Activated CD4-positive, alpha-beta T cell treated with anti-CD3 and anti-CD28 coated beads for 36 hours (primary cell): Measurements from ENCODE around the gene RELL2. TPM values are rescaled to one million over a fixed set of nuclear protein-coding genes. Genes with fewer than 3 reads are reported as not detected.

ENCODE experiments used
- ATAC-seq: fragments of 200-7000 bp; cut with Tn5 transposase; one replicate; pipeline ENCODE4 v1.10.0; 2021; ENCODE audit warnings: mild to moderate bottlenecking, moderate library complexity
- CTCF ChIA-PET: fragments of 350-600 bp; sonication (Branson Sonifier 250); formaldehyde crosslinking; loops from one replicate; lab custom pipeline; 2021; ENCODE audit warnings: antibody characterized with exemption; lab: Charles Lee
- POLR2A ChIA-PET: fragments of 350-600 bp; sonication (Branson Sonifier 250); formaldehyde crosslinking; loops from one replicate; lab custom pipeline; 2021; ENCODE audit warnings: antibody characterized with exemption, inconsistent platforms; lab: Charles Lee
- DNase-seq: peaks from one replicate; pipeline ENCODE4 v3.0.0-alpha.2; 2020
- H3K27ac Mint-ChIP-seq: one replicate; pipeline ENCODE4 v1.8.0; 2021; ENCODE audit warnings: mixed read lengths
- H3K27me3 Mint-ChIP-seq: one replicate; pipeline ENCODE4 v1.8.0; 2021; ENCODE audit warnings: mixed read lengths
- H3K36me3 Mint-ChIP-seq: one replicate; pipeline ENCODE4 v1.8.0; 2021; ENCODE audit warnings: low read depth, mixed read lengths
- H3K4me1 Mint-ChIP-seq: one replicate; pipeline ENCODE4 v1.8.0; 2021; ENCODE audit warnings: mixed read lengths
- H3K4me3 Mint-ChIP-seq: one replicate; pipeline ENCODE4 v1.8.0; 2021; ENCODE audit warnings: mild to moderate bottlenecking, moderate library complexity, mixed read lengths
- H3K9me3 Mint-ChIP-seq: one replicate; pipeline ENCODE4 v1.8.0; 2021; ENCODE audit warnings: low read depth, mixed read lengths
- intact Hi-C, 2 experiments: fragments of 100-400 bp; cut with DNase I in 1 of 2; cut with micrococcal nuclease in 1 of 2; formaldehyde crosslinking; loops; one replicate each; pipeline versions ENCODE4 v1.14.2 to v1.15.1; 2022 to 2024; cut with DNase I, micrococcal nuclease
- total RNA-seq, 2 experiments: library from RNA; stranded (reverse); gene quantifications; one replicate each; pipeline ENCODE4 v1.2.3, GENCODE V29; 2021

RELL2 gene
- total RNA-seq, 2 experiments from 2014 or later = 24.3 to 27.8 TPM

GRCh38 chr5:141641634-141642267, 5.0 kb downstream of the RELL2 start:
- Mint-ChIP-seq H3K27me3 (no peaks in the 10 kb centered on the region), H3K4me1 (peaks cover 22% of the 10 kb centered on the region), H3K9me3 (no peaks in the 10 kb centered on the region), H3K36me3 (peaks cover 39% of the 10 kb centered on the region), H3K27ac (peak overlapping the region; percentile 2), H3K4me3 (no peak overlapping the region)
- ChIA-PET POLR2A (interaction anchor here (1.0 to 1.7 kb wide), 2 partner anchors 9 to 50 kb away, joined by 4 read pairs; partner anchors contain the start of gene FCHSD1), CTCF (interaction anchor here (0.5 to 3.1 kb wide), 14 partner anchors 9 to 320 kb away, joined by 3 to 30 read pairs (median 4); partner anchors contain the start of genes DIAPH1 and FCHSD1)
- intact Hi-C loops = loop anchor here in 1 of 2 experiments (1.0 kb wide), 1 partner anchor 49 kb away; no protein-coding TSS in a partner anchor
- DNase-seq = peak; percentile 42
- peak; percentile 63 for ATAC-seq

- ChIA-PET CTCF (interaction anchor here (0.6 to 2.6 kb wide), 3 partner anchors 13 to 124 kb away, joined by 3 to 12 read pairs (median 4); no protein-coding TSS in a partner anchor), POLR2A (interaction anchor here (0.7 kb wide), 1 partner anchor 9 kb away, joined by 3 read pairs; the partner anchor contains the start of genes HDAC3 and RELL2)
- DNase-seq (no peak), ATAC-seq (no peak)
- no peak overlapping the region for H3K4me3 Mint-ChIP-seq
- H3K36me3 Mint-ChIP-seq = peaks cover 19% of the 10 kb centered on the region
- intact Hi-C loops = no loop called here
- no peaks in the 10 kb centered on the region for H3K27me3 Mint-ChIP-seq
- no peaks in the 10 kb centered on the region for H3K9me3 Mint-ChIP-seq
- peaks cover 21% of the 10 kb centered on the region for H3K4me1 Mint-ChIP-seq
- no peak overlapping the region for H3K27ac Mint-ChIP-seq
Measured at GRCh38 chr5:141646026-141646425, 9.2 kb downstream of the RELL2 start.

- H3K9me3 Mint-ChIP-seq = no peaks in the 10 kb centered on the region
- intact Hi-C loops = no loop called here
- ChIA-PET POLR2A (no interaction called here), CTCF (interaction anchor here (0.5 to 2.8 kb wide), 5 partner anchors 9 to 529 kb away, joined by 3 to 14 read pairs (median 4); partner anchors contain the start of genes HDAC3 and RELL2)
- H3K27me3 Mint-ChIP-seq = no peaks in the 10 kb centered on the region
- H3K4me3 Mint-ChIP-seq = no peak overlapping the region
- H3K36me3 Mint-ChIP-seq = peaks cover 14% of the 10 kb centered on the region
- H3K27ac Mint-ChIP-seq = no peak overlapping the region
- DNase-seq (no peak), ATAC-seq (no peak)
- H3K4me1 Mint-ChIP-seq = peaks cover 19% of the 10 kb centered on the region
Measured at GRCh38 chr5:141647242-141647641, 10.4 kb downstream of the RELL2 start.

DNA sequence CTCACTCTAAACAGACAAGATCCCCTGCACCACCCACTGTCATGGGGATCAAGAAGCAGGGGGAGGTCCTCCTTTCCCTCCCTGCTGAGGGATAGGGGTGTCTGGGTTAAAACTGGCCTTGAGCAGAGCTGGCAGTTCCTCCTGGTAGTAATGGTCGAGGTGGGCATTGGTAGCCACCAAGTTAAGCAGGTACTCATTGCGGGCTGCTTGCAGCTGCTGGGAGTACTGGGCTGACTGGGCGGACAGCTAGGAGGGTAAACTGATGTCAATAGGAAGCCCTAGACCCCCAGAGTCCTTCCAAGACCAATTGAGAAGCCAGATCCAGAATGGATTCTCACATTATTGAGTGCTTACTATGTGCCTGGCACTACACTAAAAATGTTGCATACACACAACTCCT, 11.1 kb downstream of the RELL2 start:
- H3K4me3 Mint-ChIP-seq = no peak overlapping the region
- H3K9me3 Mint-ChIP-seq = no peaks in the 10 kb centered on the region
- H3K27ac Mint-ChIP-seq = no peak overlapping the region
- ChIA-PET POLR2A (no interaction called here), CTCF (interaction anchor here (1.0 to 2.8 kb wide), 4 partner anchors 10 to 313 kb away, joined by 4 to 14 read pairs (median 6); partner anchors contain the start of genes HDAC3 and RELL2)
- H3K27me3 Mint-ChIP-seq = no peaks in the 10 kb centered on the region
- ATAC-seq (no peak), DNase-seq (no peak)
- intact Hi-C loops = no loop called here
- H3K4me1 Mint-ChIP-seq = peaks cover 20% of the 10 kb centered on the region
- peaks cover 11% of the 10 kb centered on the region for H3K36me3 Mint-ChIP-seq

GRCh38 chr5:141649056-141649688, 12.4 kb downstream of the RELL2 start:
- ChIA-PET CTCF (interaction anchor here (0.6 to 2.8 kb wide), 5 partner anchors 11 to 312 kb away, joined by 3 to 14 read pairs (median 4); partner anchors contain the start of genes HDAC3 and RELL2), POLR2A (interaction anchor here (0.6 kb wide), 1 partner anchor 34 kb away, joined by 3 read pairs; no protein-coding TSS in a partner anchor)
- Mint-ChIP-seq H3K4me1 (peaks cover 20% of the 10 kb centered on the region), H3K27me3 (no peaks in the 10 kb centered on the region), H3K9me3 (no peaks in the 10 kb centered on the region), H3K27ac (no peak overlapping the region), H3K4me3 (no peak overlapping the region), H3K36me3 (peaks cover 7% of the 10 kb centered on the region)
- DNase-seq (no peak), ATAC-seq (no peak)
- intact Hi-C loops = no loop called here

- CTCF ChIA-PET = interaction anchor here (1.2 to 2.8 kb wide), 3 partner anchors 12 to 42 kb away, joined by 4 to 14 read pairs (median 10); partner anchors contain the start of genes HDAC3 and RELL2
Measured at GRCh38 chr5:141649972-141650371, 13.2 kb downstream of the RELL2 start.

GRCh38 chr5:141650851-141651727, 14.3 kb downstream of the RELL2 start, which contains the start of gene FCHSD1:
FCHSD1 (minus strand) TSS chr5:141651418; CDS start chr5:141651368, 50 bp downstream.
- H3K27ac Mint-ChIP-seq = peak within 1 kb of the TSS; percentile 94
- CTCF ChIA-PET = interaction anchor here (0.6 to 2.7 kb wide), 12 partner anchors 9 to 318 kb away, joined by 3 to 10 read pairs (median 4); partner anchors contain the start of genes PCDH12 and RNF14
- DNase-seq = peak; percentile 91
- POLR2A ChIA-PET = interaction anchor here (1.0 to 1.7 kb wide), 2 partner anchors 9 to 15 kb away, joined by 4 to 12 read pairs; partner anchors contain the start of genes HDAC3 and RELL2
- no peaks in the 10 kb centered on the region for H3K27me3 Mint-ChIP-seq
- peaks cover 20% of the 10 kb centered on the region for H3K4me1 Mint-ChIP-seq
- peak; percentile 95 for ATAC-seq
- no peaks in the 10 kb centered on the region for H3K9me3 Mint-ChIP-seq
- no peaks in the 10 kb centered on the region for H3K36me3 Mint-ChIP-seq
- peak within 1 kb of the TSS; percentile 84 for H3K4me3 Mint-ChIP-seq
- intact Hi-C loops = loop anchor here (1.0 kb wide), 7 partner anchors 13 to 318 kb away; partner anchors contain the start of genes HDAC3 (in 1 of the 2), RELL2 (in 1 of the 2) and RNF14 (in 1 of the 2)

More at GRCh38 chr5:141649972-141650371, 13.2 kb downstream of the RELL2 start:
- H3K36me3 Mint-ChIP-seq = peaks cover 2% of the 10 kb centered on the region
- H3K27ac Mint-ChIP-seq = no peak overlapping the region
- ATAC-seq (no peak), DNase-seq (no peak)
- intact Hi-C loops = no loop called here
- H3K9me3 Mint-ChIP-seq = no peaks in the 10 kb centered on the region
- peaks cover 20% of the 10 kb centered on the region for H3K4me1 Mint-ChIP-seq
- H3K4me3 Mint-ChIP-seq = peak overlapping the region; percentile 84
- POLR2A ChIA-PET = no interaction called here
- no peaks in the 10 kb centered on the region for H3K27me3 Mint-ChIP-seq

- peak overlapping the region; percentile 84 for H3K4me3 Mint-ChIP-seq
- H3K27me3 Mint-ChIP-seq = no peaks in the 10 kb centered on the region
- no peak for DNase-seq
- ChIA-PET CTCF (interaction anchor here (0.8 to 2.7 kb wide), 8 partner anchors 9 to 317 kb away, joined by 3 to 10 read pairs (median 6); partner anchors contain the start of genes PCDH12 and RNF14), POLR2A (interaction anchor here (1.7 kb wide), 1 partner anchor 15 kb away, joined by 12 read pairs; the partner anchor contains the start of genes HDAC3 and RELL2)
- H3K36me3 Mint-ChIP-seq = no peaks in the 10 kb centered on the region
- no peak for ATAC-seq
- intact Hi-C loops = loop anchor here (1.0 kb wide), 7 partner anchors 13 to 318 kb away; partner anchors contain the start of genes HDAC3 (in 1 of the 2), RELL2 (in 1 of the 2) and RNF14 (in 1 of the 2)
- H3K9me3 Mint-ChIP-seq = no peaks in the 10 kb centered on the region
- peaks cover 20% of the 10 kb centered on the region for H3K4me1 Mint-ChIP-seq
- peak overlapping the region; percentile 52 for H3K27ac Mint-ChIP-seq
Measured at GRCh38 chr5:141651728-141652105, 14.9 kb downstream of the RELL2 start.

DNA sequence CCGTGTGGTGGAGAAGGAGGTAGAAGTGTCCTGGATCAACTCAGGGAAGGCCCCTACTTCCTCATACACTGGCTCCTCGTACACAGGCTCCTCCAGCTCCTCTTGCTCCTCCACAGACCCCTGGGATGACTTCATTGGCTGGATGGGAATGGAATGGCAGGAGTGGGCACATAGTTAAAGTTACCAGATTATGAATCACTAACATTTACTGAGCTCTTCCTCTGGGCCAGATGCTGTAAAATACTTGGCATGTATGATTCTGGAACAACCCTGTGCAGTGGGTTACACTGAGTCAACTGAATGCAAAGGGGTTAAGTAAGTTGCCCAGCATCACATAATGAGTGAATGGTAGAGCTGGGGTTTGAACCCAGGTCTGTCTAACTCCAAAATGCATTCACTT, 17.5 kb downstream of the RELL2 start:
- DNase-seq (no peak), ATAC-seq (no peak)
- H3K9me3 Mint-ChIP-seq = no peaks in the 10 kb centered on the region
- intact Hi-C loops = no loop called here
- ChIA-PET CTCF (interaction anchor here (0.6 to 1.8 kb wide), 5 partner anchors 10 to 150 kb away, joined by 3 to 5 read pairs (median 4); no protein-coding TSS in a partner anchor), POLR2A (no interaction called here)
- H3K27ac Mint-ChIP-seq = no peak overlapping the region
- no peaks in the 10 kb centered on the region for H3K36me3 Mint-ChIP-seq
- H3K27me3 Mint-ChIP-seq = no peaks in the 10 kb centered on the region
- peaks cover 20% of the 10 kb centered on the region for H3K4me1 Mint-ChIP-seq
- H3K4me3 Mint-ChIP-seq = no peak overlapping the region

DNA sequence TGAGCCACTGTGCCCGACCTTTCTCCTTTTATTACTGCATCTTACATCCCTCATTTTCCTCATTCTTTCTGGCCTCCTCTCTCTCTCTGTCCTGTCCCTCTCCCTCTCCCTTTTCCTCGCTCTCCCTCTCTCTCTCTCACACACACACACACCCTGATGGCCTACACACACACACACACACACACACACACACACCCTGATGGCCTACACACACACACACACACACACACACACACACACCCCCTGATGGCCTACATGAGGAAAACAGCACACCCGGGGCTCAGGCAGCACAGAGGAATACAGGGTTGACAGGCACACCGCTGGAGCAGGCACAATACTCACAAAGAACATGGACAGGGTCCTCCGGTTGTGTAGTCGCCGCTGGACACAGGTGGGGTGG, 18.2 kb downstream of the RELL2 start:
- no peaks in the 10 kb centered on the region for H3K27me3 Mint-ChIP-seq
- no peaks in the 10 kb centered on the region for H3K36me3 Mint-ChIP-seq
- POLR2A ChIA-PET = no interaction called here
- H3K27ac Mint-ChIP-seq = no peak overlapping the region
- ATAC-seq (no peak), DNase-seq (no peak)
- H3K9me3 Mint-ChIP-seq = no peaks in the 10 kb centered on the region
- intact Hi-C loops = no loop called here
- no peak overlapping the region for H3K4me3 Mint-ChIP-seq
- peaks cover 16% of the 10 kb centered on the region for H3K4me1 Mint-ChIP-seq
- CTCF ChIA-PET = interaction anchor here (0.8 to 1.8 kb wide), 2 partner anchors 10 to 150 kb away, joined by 3 to 5 read pairs; no protein-coding TSS in a partner anchor
